Thyroid gland (tissue), 4 donors: ENCODE data around the gene USP16. TPM values are rescaled to one million over a fixed set of nuclear protein-coding genes. Genes with fewer than 3 reads are reported as not detected.

Experiments
- DNase-seq, 2 donors: peaks; one replicate each; pipeline ENCODE4 v3.0.0-alpha.2; 2019
- H3K27ac ChIP-seq, 3 donors: fragments of 200-600 bp; sonication (generic); 1 replicate in 2 of 3; 2 replicates in 1 of 3; pipeline ENCODE4 v1.5.1; 2016 to 2019; ENCODE audit warnings: mild to moderate bottlenecking in 1 of 3, moderate library complexity in 1 of 3
- H3K27me3 ChIP-seq: fragments of 200-600 bp; sonication (generic); one replicate; pipeline ENCODE4 v1.5.1; 2019
- H3K36me3 ChIP-seq, 2 donors: fragments of 200-600 bp; sonication (generic); one replicate each; pipeline ENCODE4 v1.5.1; 2016 to 2019
- H3K4me1 ChIP-seq, 2 donors: fragments of 200-600 bp; sonication (generic); one replicate each; pipeline ENCODE4 v1.5.1; 2017 to 2019
- H3K4me3 ChIP-seq, 3 donors: fragments of 200-600 bp; sonication (generic); replicated peaks in 1 of 3; 1 replicate in 2 of 3; 2 replicates in 1 of 3; pipeline ENCODE4 v1.5.1; 2016; ENCODE audit warnings: mild to moderate bottlenecking in 1 of 3
- H3K9me3 ChIP-seq: fragments of 200-600 bp; sonication (generic); one replicate; pipeline ENCODE4 v1.5.1; 2017
- CTCF ChIP-seq, 6 experiments: fragments of 200-600 bp in 3 of 6; fragments of 450-650 bp in 3 of 6; sonication (generic) in 3 of 6; IDR thresholded peaks; one replicate each; pipeline ENCODE4 v1.5.1; 2016 to 2019; ENCODE audit warnings: antibody characterized with exemption in 6 of 6, mild to moderate bottlenecking in 2 of 6, inconsistent platforms in 1 of 6, moderate library complexity in 1 of 6
- POLR2A ChIP-seq, 2 donors: fragments of 450-650 bp; IDR thresholded peaks; one replicate each; pipeline ENCODE4 v1.6.1; 2017; ENCODE audit warnings: antibody characterized with exemption in 2 of 2, mild to moderate bottlenecking in 2 of 2, moderate library complexity in 1 of 2
- WGBS, 2 donors: methylation state at CpG; one replicate each; pipeline ENCODE4 v1.1.5; 2017; 5-methylcytosine and 5-hydroxymethylcytosine counted together
- intact Hi-C: fragments of 100-400 bp; cut with DNase I; formaldehyde crosslinking; loops from one replicate; pipeline ENCODE4 v1.15.1; 2023
- total RNA-seq, 4 donors: library from RNA; depleted of rRNA; stranded (reverse); fragments of >200 nt; gene quantifications; one replicate each; pipeline ENCODE4 v1.2.3, GENCODE V29; 2016

Gene USP16
- total RNA-seq, 4 donors from 2014 or later, result 40.0 to 53.4 (median 45.7) TPM

- intact Hi-C loops, result no loop called here
- 80 to 100% methylated on average over 1 of the region's 1 CpG for WGBS, 2 donors
- H3K4me3 ChIP-seq, result no peak overlapping the region
- TF ChIP-seq POLR2A (IDR thresholded peaks at IDR 0.05) (no peak), CTCF (IDR thresholded peaks at IDR 0.05) (no peak)
- H3K9me3 ChIP-seq, result no peaks in the 10 kb centered on the region
- H3K4me1 ChIP-seq, result peaks cover 6 to 7% of the 10 kb centered on the region in 2 donors
- H3K36me3 ChIP-seq, result peaks cover 26 to 29% of the 10 kb centered on the region in 2 donors
- H3K27ac ChIP-seq, result no peak overlapping the region
- no peak for DNase-seq
- no peaks in the 10 kb centered on the region for H3K27me3 ChIP-seq
Measured at GRCh38 chr21:29030909-29031308, 6.4 kb downstream of the USP16 start.

GRCh38 chr21:29033301-29033700 lies 8.8 kb downstream of the USP16 start:
- no peak overlapping the region for H3K27ac ChIP-seq
- peaks cover 47 to 52% of the 10 kb centered on the region in 2 donors for H3K36me3 ChIP-seq
- intact Hi-C loops, result no loop called here

GRCh38 chr21:29033871-29034270 lies 9.4 kb downstream of the USP16 start:
- TF ChIP-seq CTCF (IDR thresholded peaks at IDR 0.05), result no peak
- TF ChIP-seq POLR2A (IDR thresholded peaks at IDR 0.05), result no peak
- H3K27ac ChIP-seq, result no peak overlapping the region
- no peaks in the 10 kb centered on the region for H3K27me3 ChIP-seq
- no peaks in the 10 kb centered on the region for H3K9me3 ChIP-seq
- no peak for DNase-seq
- no peak overlapping the region for H3K4me3 ChIP-seq
- intact Hi-C loops, result no loop called here
- H3K36me3 ChIP-seq, result peaks cover 52 to 58% of the 10 kb centered on the region in 2 donors
- WGBS, 2 donors, result 91 to 93% methylated on average over 3 of the region's 3 CpGs
- H3K4me1 ChIP-seq, result peaks cover 0 to 3% of the 10 kb centered on the region in 2 donors

More at GRCh38 chr21:29033301-29033700, 8.8 kb downstream of the USP16 start:
- Histone ChIP-seq H3K9me3 (no peaks in the 10 kb centered on the region), H3K4me1 (peaks cover 0 to 3% of the 10 kb centered on the region in 2 donors), H3K4me3 (no peak overlapping the region), H3K27me3 (no peaks in the 10 kb centered on the region)
- TF ChIP-seq POLR2A (IDR thresholded peaks at IDR 0.05) (no peak), CTCF (IDR thresholded peaks at IDR 0.05) (no peak)
- no peak for DNase-seq
- 70% methylated on average over 4 of the region's 4 CpGs for WGBS, 2 donors

GRCh38 chr21:29034678-29035077 lies 10.2 kb downstream of the USP16 start:
- Histone ChIP-seq H3K36me3 (peaks cover 60 to 66% of the 10 kb centered on the region in 2 donors), H3K4me3 (no peak overlapping the region), H3K9me3 (no peaks in the 10 kb centered on the region), H3K27me3 (no peaks in the 10 kb centered on the region), H3K4me1 (peaks cover 0 to 3% of the 10 kb centered on the region in 2 donors), H3K27ac (no peak overlapping the region)
- no peak for DNase-seq
- whole genome bisulfite sequencing, 2 donors, result 48 to 81% methylated on average over 1 of the region's 1 CpG
- TF ChIP-seq CTCF (IDR thresholded peaks at IDR 0.05), result no peak
- no peak for TF ChIP-seq POLR2A (IDR thresholded peaks at IDR 0.05)
- intact Hi-C loops, result no loop called here

- WGBS, 2 donors, result 96 to 98% methylated on average over 5 of the region's 5 CpGs
- intact Hi-C loops, result no loop called here
- Histone ChIP-seq H3K27me3 (no peaks in the 10 kb centered on the region), H3K9me3 (no peaks in the 10 kb centered on the region), H3K4me1 (no peaks in the 10 kb centered on the region), H3K36me3 (peaks cover 28 to 81% of the 10 kb centered on the region in 2 donors), H3K4me3 (no peak overlapping the region), H3K27ac (no peak overlapping the region)
- no peak for DNase-seq
- TF ChIP-seq CTCF (IDR thresholded peaks at IDR 0.05), result no peak
- TF ChIP-seq POLR2A (IDR thresholded peaks at IDR 0.05), result no peak
Measured at GRCh38 chr21:29052224-29052623, 27.8 kb downstream of the USP16 start.
